ENCODE measurements around the gene TMC1.

GRCh38 chr9:72477930-72478518 is 43.4 kb upstream of the TMC1 start:
- TF ChIP-seq CSRNP3 (CRISPR knock-in tag; IDR thresholded peaks at IDR 0.05) (no peak), TOX (CRISPR knock-in tag; IDR thresholded peaks at IDR 0.05; ENCODE audit: borderline replicate concordance) (no peak), PATZ1 (CRISPR knock-in tag; IDR thresholded peaks at IDR 0.05; ENCODE audit: borderline replicate concordance) (no peak), TSHZ2 (CRISPR knock-in tag; IDR thresholded peaks at IDR 0.05) (no peak), ZFP3 (CRISPR knock-in tag; IDR thresholded peaks at IDR 0.05) (no peak), ARNTL (CRISPR knock-in tag; IDR thresholded peaks at IDR 0.05; ENCODE audit: borderline replicate concordance, low read depth) (no peak), CREB5 (CRISPR knock-in tag; IDR thresholded peaks at IDR 0.05; ENCODE audit: low read depth) (no peak), SNAI2 (CRISPR knock-in tag; IDR thresholded peaks at IDR 0.05) (no peak), RARB (CRISPR knock-in tag; IDR thresholded peaks at IDR 0.05) (no peak), ISL1 (CRISPR knock-in tag; IDR thresholded peaks at IDR 0.05) (no peak), ZFP30 (CRISPR knock-in tag; IDR thresholded peaks at IDR 0.05) (no peak), GLIS3 (CRISPR knock-in tag; IDR thresholded peaks at IDR 0.05) (no peak), ZNF565 (CRISPR knock-in tag; conservative IDR thresholded peaks at IDR 0.05; ENCODE audit: low read depth) (no peak)

Data from SK-N-SH treated with all-trans-retinoic acid at 6 μM for 48 hours (cell line).